Measurements from ENCODE around the gene OR2W1.

Gene OR2W1
- total RNA-seq, result 0 reads per million in 2 donors

- no peak for DNase-seq
Observed at GRCh38 chr6:29045075-29045474, at the start of gene OR2W1. Gene OR2W1 (minus strand): TSS chr6:29045175. CDS start chr6:29045175, 0 bp downstream.

- no peak for DNase-seq
Observed at GRCh38 chr6:29092957-29093356, 48.0 kb upstream of the OR2W1 start.

- DNase-seq, result no peak
Observed at GRCh38 chr6:29087213-29087612, 42.2 kb upstream of the OR2W1 start, which contains the start of gene OR2B3. Gene OR2B3 (minus strand): TSS chr6:29087313. CDS start chr6:29087248, 65 bp downstream.

GRCh38 chr6:29082457-29082856 is 37.5 kb upstream of the OR2W1 start:
- DNase-seq, result no peak

- no peak for DNase-seq
Observed at GRCh38 chr6:29081312-29081711, 36.3 kb upstream of the OR2W1 start.

GRCh38 chr6:29079203-29079602 is 34.2 kb upstream of the OR2W1 start:
- DNase-seq, result no peak

- DNase-seq, result no peak
Observed at GRCh38 chr6:29071831-29072723, 27.1 kb upstream of the OR2W1 start.

GRCh38 chr6:29051680-29052079 is 6.7 kb upstream of the OR2W1 start:
- DNase-seq, result no peak

GRCh38 chr6:29035951-29036350 is 9.0 kb downstream of the OR2W1 start:
- no peak for DNase-seq

- no peak for DNase-seq
Observed at GRCh38 chr6:29028821-29029220, 16.2 kb downstream of the OR2W1 start.

- no peak for DNase-seq
Observed at GRCh38 chr6:29025927-29026585, 18.9 kb downstream of the OR2W1 start.

- no peak for DNase-seq
Observed at GRCh38 chr6:29021434-29021833, 23.5 kb downstream of the OR2W1 start.

- no peak for DNase-seq
Observed at GRCh38 chr6:29019629-29020028, 25.3 kb downstream of the OR2W1 start.

- no peak for DNase-seq
Observed at GRCh38 chr6:29017428-29017802, 27.6 kb downstream of the OR2W1 start.

GRCh38 chr6:29016559-29017427 is 28.2 kb downstream of the OR2W1 start:
- DNase-seq, result no peak

GRCh38 chr6:29014729-29015608 is 30.0 kb downstream of the OR2W1 start:
- DNase-seq, result no peak

GRCh38 chr6:29011276-29011734 is 33.7 kb downstream of the OR2W1 start:
- no peak for DNase-seq

- no peak for DNase-seq
Observed at GRCh38 chr6:29009358-29009757, 35.6 kb downstream of the OR2W1 start.

GRCh38 chr6:29008089-29008488 is 36.9 kb downstream of the OR2W1 start:
- no peak for DNase-seq

GRCh38 chr6:29005183-29005885 is 39.6 kb downstream of the OR2W1 start, which contains the start of gene ZNF311:
Gene ZNF311 (minus strand): TSS chr6:29005315. CDS start chr6:29003954, 1,361 bp downstream.
- DNase-seq, result no peak
